HG03571 (cell line): Measurements from ENCODE around the gene MACROH2A1.
"Not testable (repeated sequence)": the region's sequence is repeated elsewhere in the genome, so short reads cannot be mapped to it uniquely, and the experiment has no call there.

Experiments
- ATAC-seq: cut with Tn5 transposase; IDR thresholded peaks from one replicate; pipeline ENCODE4 v1.9.1; 2021; ENCODE audit not compliant: unreplicated experiment

MACROH2A1 gene

GRCh38 chr5:135379046-135379654 is 19.9 kb downstream of the MACROH2A1 start:
- ATAC-seq = no peak

- no peak for ATAC-seq
Observed at GRCh38 chr5:135377751-135378680, 21.0 kb downstream of the MACROH2A1 start.

- ATAC-seq = peak; percentile 56
Observed at GRCh38 chr5:135376961-135377624, 21.9 kb downstream of the MACROH2A1 start.

- no peak for ATAC-seq
Observed at GRCh38 chr5:135375040-135375793, 23.8 kb downstream of the MACROH2A1 start.

GRCh38 chr5:135373736-135374515 is 25.1 kb downstream of the MACROH2A1 start:
- no peak for ATAC-seq

GRCh38 chr5:135372654-135373381 is 26.2 kb downstream of the MACROH2A1 start:
- ATAC-seq = no peak

- no peak for ATAC-seq
Observed at GRCh38 chr5:135371622-135372232, 27.3 kb downstream of the MACROH2A1 start.

- no peak for ATAC-seq
Observed at GRCh38 chr5:135369952-135370351, 29.1 kb downstream of the MACROH2A1 start.

GRCh38 chr5:135367554-135367953 is 31.5 kb downstream of the MACROH2A1 start:
- ATAC-seq = no peak

- no peak for ATAC-seq
Observed at GRCh38 chr5:135367076-135367475, 32.0 kb downstream of the MACROH2A1 start.

- ATAC-seq = no peak
Observed at GRCh38 chr5:135365281-135365680, 33.8 kb downstream of the MACROH2A1 start.

- no peak for ATAC-seq
Observed at GRCh38 chr5:135364421-135365262, 34.4 kb downstream of the MACROH2A1 start.

GRCh38 chr5:135363342-135363741 is 35.7 kb downstream of the MACROH2A1 start:
- not testable (repeated sequence) for ATAC-seq

GRCh38 chr5:135362102-135362501 is 36.9 kb downstream of the MACROH2A1 start:
- no peak for ATAC-seq

GRCh38 chr5:135360278-135361274 is 38.5 kb downstream of the MACROH2A1 start:
- no peak for ATAC-seq

- ATAC-seq = no peak
Observed at GRCh38 chr5:135359374-135360165, 39.5 kb downstream of the MACROH2A1 start.
